GM12892 (cell line): ENCODE results near the gene LRCH1.

Experiments
- POLR2A ChIP-seq: IDR thresholded peaks from 2 replicates; pipeline ENCODE4 v1.6.1; 2011; ENCODE audit warnings: low read depth, low read length, control low read depth
- POLR2AphosphoS5 ChIP-seq: IDR thresholded peaks from 2 replicates; pipeline ENCODE4 v1.6.1; 2011; ENCODE audit warnings: low read depth, low read length, control low read depth
- TAF1 ChIP-seq: IDR thresholded peaks from 2 replicates; pipeline ENCODE4 v1.6.1; 2011; ENCODE audit warnings: low read depth, mild to moderate bottlenecking, control low read depth, low read length, borderline replicate concordance

DNA sequence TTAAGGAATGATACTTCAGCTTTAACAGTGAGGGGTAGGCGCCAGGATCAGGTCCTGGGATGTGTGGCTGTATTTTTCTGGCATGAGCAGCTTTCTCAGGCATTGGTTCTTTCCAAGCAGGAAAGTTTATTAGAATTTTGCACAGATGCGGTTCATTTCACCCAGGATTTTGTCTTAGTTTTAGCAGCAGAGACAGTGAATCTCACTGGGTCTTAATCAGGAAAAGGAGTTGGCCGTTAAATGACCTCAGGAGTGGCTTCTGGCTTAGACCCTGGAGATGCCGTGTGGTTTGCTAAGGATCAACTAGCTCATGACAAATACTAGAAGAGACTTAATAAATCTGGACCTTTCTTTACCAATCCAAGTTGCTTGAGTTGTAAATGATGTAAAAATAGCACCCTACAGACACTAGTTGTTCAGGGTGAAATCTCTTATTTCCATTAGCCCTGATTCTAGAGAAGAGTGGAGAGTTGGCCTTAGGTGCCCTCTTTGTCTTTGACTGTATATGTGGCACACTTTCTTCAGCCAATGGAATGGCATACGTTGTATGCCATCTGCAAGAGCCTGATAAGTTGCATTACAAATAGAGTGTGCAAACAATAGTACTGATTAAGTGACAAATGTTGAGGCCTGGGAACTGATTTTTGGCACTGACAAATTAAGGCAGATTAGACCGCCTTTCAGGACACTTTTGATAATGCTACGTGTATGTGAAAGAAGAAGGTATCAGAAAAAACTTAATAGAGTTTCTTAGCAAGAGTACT lies 34.0 kb downstream of the LRCH1 start:
- no peak for TF ChIP-seq POLR2A
- no peak for TF ChIP-seq POLR2AphosphoS5
- TF ChIP-seq TAF1: no peak
